Effector CD8-positive, alpha-beta T cell (primary cell): ENCODE results near the gene SCN5A.

Experiments used
- DNase-seq: peaks from one replicate; lab custom pipeline; 2025; lab: John Stamatoyannopoulos, UW

SCN5A gene

GRCh38 chr3:38560996-38561717 is 88.3 kb downstream of the SCN5A start:
- no peak for DNase-seq

- no peak for DNase-seq
Observed at GRCh38 chr3:38560284-38560683, 89.2 kb downstream of the SCN5A start.

- no peak for DNase-seq
Observed at GRCh38 chr3:38558864-38559263, 90.6 kb downstream of the SCN5A start.

GRCh38 chr3:38556640-38557358 is 92.7 kb downstream of the SCN5A start:
- no peak for DNase-seq

- no peak for DNase-seq
Observed at GRCh38 chr3:38555926-38556325, 93.6 kb downstream of the SCN5A start.

- no peak for DNase-seq
Observed at GRCh38 chr3:38555149-38555840, 94.2 kb downstream of the SCN5A start.

- no peak for DNase-seq
Observed at GRCh38 chr3:38554127-38554827, 95.2 kb downstream of the SCN5A start.

- no peak for DNase-seq
Observed at GRCh38 chr3:38553071-38553470, 96.4 kb downstream of the SCN5A start.

GRCh38 chr3:38552364-38552763 is 97.1 kb downstream of the SCN5A start:
- DNase-seq, result no peak

GRCh38 chr3:38551026-38551832 is 98.3 kb downstream of the SCN5A start:
- DNase-seq, result no peak

- DNase-seq, result no peak
Observed at GRCh38 chr3:38549957-38550840, 99.3 kb downstream of the SCN5A start.

- no peak for DNase-seq
Observed at GRCh38 chr3:38549486-38549885, 100.0 kb downstream of the SCN5A start.

- no peak for DNase-seq
Observed at GRCh38 chr3:38549082-38549481, 100.4 kb downstream of the SCN5A start.

- DNase-seq, result no peak
Observed at GRCh38 chr3:38548154-38548931, 101.1 kb downstream of the SCN5A start.

GRCh38 chr3:38545983-38546382 is 103.5 kb downstream of the SCN5A start:
- no peak for DNase-seq

GRCh38 chr3:38545550-38545949 is 103.9 kb downstream of the SCN5A start:
- DNase-seq, result no peak

- no peak for DNase-seq
Observed at GRCh38 chr3:38544926-38545325, 104.6 kb downstream of the SCN5A start.

GRCh38 chr3:38543586-38543985 is 105.9 kb downstream of the SCN5A start:
- DNase-seq, result no peak
